Measurements from ENCODE around the gene MYO9A.
"Not testable (repeated sequence)": the region's sequence is repeated elsewhere in the genome, so short reads cannot be mapped to it uniquely, and the experiment has no call there.

MYO9A gene

DNA sequence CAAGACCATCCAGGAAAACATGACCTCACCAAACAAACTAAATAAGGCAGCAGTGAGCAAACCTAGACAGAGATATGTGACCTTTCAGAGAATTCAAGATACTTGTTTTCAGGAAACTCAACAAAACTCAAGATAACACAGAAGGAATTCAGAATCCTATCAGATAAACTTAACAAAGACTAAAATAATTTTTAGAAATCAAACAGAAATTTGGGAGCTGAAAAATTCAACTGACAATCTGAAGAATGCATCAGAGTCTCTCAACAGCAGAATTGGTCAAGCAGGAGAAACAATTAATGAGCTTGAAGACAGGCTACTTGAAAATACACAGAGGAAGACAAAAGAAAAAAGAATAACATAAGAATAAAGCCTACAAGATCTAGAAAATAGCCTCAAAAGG, 55.6 kb downstream of the MYO9A start:
- TF ChIP-seq POLR2A (IDR thresholded peaks at IDR 0.05; ENCODE audit: low read depth, low read length), result no peak
- TF ChIP-seq TAF1 (IDR thresholded peaks at IDR 0.05; ENCODE audit: borderline replicate concordance, low read depth, low read length), result no peak
- no peak for TF ChIP-seq POLR2AphosphoS5 (IDR thresholded peaks at IDR 0.05; ENCODE audit: low read depth, low read length)
- FAIRE-seq, result no peak
- DNase-seq (ENCODE audit: insufficient read length), result no peak

DNA sequence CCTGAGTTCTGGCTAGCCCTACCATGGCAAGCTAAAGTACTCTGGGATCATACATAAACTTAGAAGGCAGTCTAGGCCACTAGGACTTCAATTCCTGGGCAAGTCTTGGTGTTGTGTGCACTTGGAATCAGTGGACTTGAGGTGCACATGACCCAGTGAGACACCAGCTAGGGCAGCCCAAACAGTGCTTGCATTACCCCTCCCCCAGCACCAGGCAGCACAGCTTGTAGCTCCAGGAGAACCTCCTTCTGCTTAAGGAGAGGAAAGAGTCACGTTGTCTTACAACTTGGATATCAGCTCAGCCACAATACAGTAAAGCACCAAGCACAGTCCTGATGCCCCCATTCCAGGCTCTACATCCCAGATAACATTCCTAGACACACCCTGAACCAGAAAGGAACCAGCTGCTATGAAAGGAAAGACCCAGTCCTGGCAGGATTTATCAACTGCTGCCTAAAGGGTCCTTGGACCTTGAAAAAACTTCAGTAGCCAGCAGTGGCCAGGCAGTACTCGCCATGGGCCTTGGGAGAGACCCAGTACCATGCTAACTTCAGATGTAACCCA, 57.2 kb downstream of the MYO9A start:
- DNase-seq (ENCODE audit: insufficient read length), result no peak
- no peak for FAIRE-seq
- no peak for TF ChIP-seq POLR2A (IDR thresholded peaks at IDR 0.05; ENCODE audit: low read depth, low read length)
- TF ChIP-seq TAF1 (IDR thresholded peaks at IDR 0.05; ENCODE audit: borderline replicate concordance, low read depth, low read length), result no peak
- no peak for TF ChIP-seq POLR2AphosphoS5 (IDR thresholded peaks at IDR 0.05; ENCODE audit: low read depth, low read length)

DNA sequence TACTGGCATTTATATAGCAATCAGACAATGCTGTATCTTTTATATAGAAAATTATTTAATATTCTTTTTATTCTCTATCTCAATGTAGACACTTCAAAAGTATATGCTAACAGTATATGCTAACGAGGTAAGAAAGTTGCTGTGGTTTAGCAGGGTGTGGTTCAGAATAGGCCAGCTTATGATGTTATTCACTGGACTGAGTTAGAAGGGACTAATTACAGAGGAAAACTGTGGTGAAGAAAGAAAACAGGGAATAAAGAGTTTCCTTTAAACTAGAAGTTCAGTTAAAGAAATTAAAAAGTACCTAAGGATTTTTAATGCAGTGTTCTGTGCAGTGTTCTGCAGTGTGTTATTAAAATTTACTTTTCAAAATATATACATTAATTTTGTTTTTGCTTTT, 59.4 kb downstream of the MYO9A start:
- no peak for FAIRE-seq
- TF ChIP-seq POLR2A (IDR thresholded peaks at IDR 0.05; ENCODE audit: low read depth, low read length) (no peak), TAF1 (IDR thresholded peaks at IDR 0.05; ENCODE audit: borderline replicate concordance, low read depth, low read length) (no peak), POLR2AphosphoS5 (IDR thresholded peaks at IDR 0.05; ENCODE audit: low read depth, low read length) (no peak)
- no peak for DNase-seq (ENCODE audit: insufficient read length)

DNA sequence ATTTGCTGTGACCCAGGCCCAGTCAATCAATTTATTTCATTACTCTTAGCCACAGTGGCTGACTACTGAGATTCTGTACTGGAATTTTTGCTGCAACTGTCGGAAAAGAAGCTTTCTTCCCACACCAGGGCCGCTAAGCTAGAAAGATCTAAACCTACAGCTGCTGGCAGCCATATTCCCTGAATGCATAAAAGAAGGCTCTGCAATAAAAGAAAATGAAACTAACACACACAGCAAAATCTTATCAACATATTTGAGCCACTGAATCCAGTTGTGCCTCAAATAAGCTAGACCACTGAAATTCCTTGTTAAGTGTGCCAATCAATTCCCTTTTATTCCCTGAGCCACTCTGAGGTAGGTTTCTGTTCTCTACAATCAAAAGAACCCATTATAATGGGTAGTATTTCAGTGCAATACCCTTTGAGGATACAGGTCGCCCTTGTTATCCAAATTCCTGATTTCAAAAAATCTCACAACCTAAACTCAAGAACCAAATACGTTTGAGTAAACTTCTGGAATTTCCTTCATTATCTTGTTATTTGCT, 60.3 kb downstream of the MYO9A start:
- DNase-seq (ENCODE audit: insufficient read length) (no peak), FAIRE-seq (no peak)
- TF ChIP-seq TAF1 (IDR thresholded peaks at IDR 0.05; ENCODE audit: borderline replicate concordance, low read depth, low read length) (no peak), POLR2AphosphoS5 (IDR thresholded peaks at IDR 0.05; ENCODE audit: low read depth, low read length) (no peak), POLR2A (IDR thresholded peaks at IDR 0.05; ENCODE audit: low read depth, low read length) (no peak)

DNA sequence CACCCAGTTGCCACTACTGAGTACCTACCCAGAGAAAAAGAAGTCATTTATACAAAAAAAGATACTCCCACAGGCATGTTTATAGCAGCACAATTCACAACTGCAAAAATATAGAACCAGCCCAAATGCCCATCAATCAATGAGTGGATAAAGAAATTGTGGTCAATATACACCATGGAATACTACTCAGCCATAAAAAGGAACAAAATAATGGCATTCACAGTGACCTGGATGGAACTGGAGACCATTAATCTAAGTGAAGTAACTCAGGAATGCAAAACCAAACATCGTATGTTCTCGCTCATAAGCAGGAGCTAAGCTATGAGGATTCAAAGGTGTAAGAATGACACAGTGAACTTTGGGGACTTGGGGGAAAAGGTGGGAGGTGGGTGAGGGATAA, 61.7 kb downstream of the MYO9A start:
- not testable (repeated sequence) for FAIRE-seq; DNase-seq (ENCODE audit: insufficient read length)

DNA sequence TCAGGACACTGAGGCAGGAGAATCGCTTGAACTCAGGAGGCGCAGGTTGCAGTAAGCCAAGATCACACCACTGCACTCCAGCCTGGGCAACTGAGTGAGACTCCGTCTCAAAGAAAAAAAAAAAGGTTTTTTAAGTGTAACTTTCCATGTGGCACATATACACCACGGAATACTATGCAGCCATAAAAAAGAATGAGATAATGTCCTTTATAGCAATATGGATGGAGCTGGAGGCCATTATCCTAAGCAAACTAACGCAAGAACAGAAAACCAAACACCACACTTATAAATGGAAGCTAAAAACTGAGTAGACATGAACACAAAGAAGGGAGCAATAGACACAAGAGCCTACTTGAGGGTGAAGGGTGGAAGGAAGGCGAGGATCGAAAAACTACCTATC, 64.7 kb downstream of the MYO9A start:
- FAIRE-seq; DNase-seq (ENCODE audit: insufficient read length): not testable (repeated sequence)

DNA sequence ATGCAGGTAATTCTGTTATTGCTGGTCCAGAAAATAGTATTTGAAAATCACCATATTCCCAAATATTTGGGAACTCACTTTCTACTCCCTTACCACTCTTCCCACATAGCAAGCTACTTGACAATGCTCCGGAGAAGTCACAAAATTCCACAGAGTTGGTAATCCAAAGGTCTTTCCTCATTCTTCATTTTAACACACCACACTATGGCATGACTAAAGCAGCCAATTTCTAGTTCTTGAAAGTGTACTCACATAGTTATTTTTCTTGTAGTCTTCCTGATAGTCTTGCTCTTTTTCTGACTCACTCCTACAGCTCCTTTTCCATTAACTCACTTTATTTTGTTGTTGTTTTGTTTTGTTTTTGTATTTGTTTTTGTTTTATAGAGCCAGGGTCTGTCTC, 67.2 kb downstream of the MYO9A start:
- FAIRE-seq (no peak), DNase-seq (ENCODE audit: insufficient read length) (no peak)
- TF ChIP-seq TAF1 (IDR thresholded peaks at IDR 0.05; ENCODE audit: borderline replicate concordance, low read depth, low read length) (no peak), POLR2A (IDR thresholded peaks at IDR 0.05; ENCODE audit: low read depth, low read length) (no peak), POLR2AphosphoS5 (IDR thresholded peaks at IDR 0.05; ENCODE audit: low read depth, low read length) (no peak)

DNA sequence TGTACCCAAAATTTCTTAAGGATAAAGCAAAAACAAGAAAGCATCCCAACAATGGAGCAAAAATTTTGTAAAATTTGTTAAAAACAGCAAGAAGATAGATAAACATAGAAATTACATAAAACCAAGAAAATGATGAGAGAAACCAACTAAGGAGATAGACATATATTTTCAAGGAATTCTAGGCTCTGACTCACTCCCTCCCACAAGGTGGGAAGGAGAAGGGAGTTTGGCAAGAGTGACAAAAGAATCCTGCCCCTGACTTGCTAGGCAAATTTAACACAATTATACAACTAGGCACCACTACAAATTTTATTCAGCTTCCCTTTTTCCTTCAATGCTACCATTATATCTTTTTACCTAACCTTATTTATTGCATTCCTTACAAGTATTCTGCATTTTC, 70.9 kb downstream of the MYO9A start:
- no peak for FAIRE-seq
- DNase-seq (ENCODE audit: insufficient read length), result no peak
- TF ChIP-seq POLR2A (IDR thresholded peaks at IDR 0.05; ENCODE audit: low read depth, low read length) (no peak), POLR2AphosphoS5 (IDR thresholded peaks at IDR 0.05; ENCODE audit: low read depth, low read length) (no peak), TAF1 (IDR thresholded peaks at IDR 0.05; ENCODE audit: borderline replicate concordance, low read depth, low read length) (no peak)

DNA sequence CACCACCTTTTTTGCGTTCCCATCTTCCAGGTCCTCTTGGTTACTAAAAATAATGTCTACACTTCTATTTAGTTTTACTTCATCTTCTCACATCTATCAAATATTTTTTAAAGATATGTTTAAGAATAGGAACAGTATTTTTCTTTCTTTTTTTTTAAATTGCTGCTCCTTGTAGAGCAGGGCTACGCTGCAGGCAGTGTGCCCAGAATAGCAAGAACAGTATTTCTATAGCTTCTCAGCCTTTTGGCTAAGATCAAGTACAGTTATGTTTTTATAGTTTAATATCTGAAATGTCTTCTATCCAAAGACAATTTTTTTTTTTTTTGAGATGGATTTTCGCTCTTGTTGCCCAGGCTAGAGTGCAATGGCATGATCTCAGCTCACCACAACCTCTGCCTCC, 73.0 kb downstream of the MYO9A start:
- FAIRE-seq, result no peak
- no peak for TF ChIP-seq POLR2AphosphoS5 (IDR thresholded peaks at IDR 0.05; ENCODE audit: low read depth, low read length)
- no peak for TF ChIP-seq TAF1 (IDR thresholded peaks at IDR 0.05; ENCODE audit: borderline replicate concordance, low read depth, low read length)
- no peak for TF ChIP-seq POLR2A (IDR thresholded peaks at IDR 0.05; ENCODE audit: low read depth, low read length)
- no peak for DNase-seq (ENCODE audit: insufficient read length)

DNA sequence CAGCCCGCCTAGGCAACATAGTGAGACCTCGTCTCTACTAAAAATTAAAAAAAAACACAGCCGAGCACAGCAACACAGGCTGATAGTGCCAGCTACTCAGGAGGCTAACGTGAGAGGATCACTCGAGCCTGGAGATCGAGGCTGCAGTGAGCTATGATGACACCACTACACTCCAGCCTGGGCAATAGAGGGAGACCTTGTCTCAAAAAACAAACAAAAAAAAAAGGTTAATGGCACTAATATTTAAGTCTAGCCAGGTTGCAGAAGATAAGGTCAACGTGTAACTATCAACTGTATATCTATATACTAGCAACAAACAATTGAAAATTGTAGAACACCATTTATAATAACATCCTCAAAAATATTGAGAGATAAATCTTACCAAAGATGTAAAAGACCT, 75.1 kb downstream of the MYO9A start:
- DNase-seq (ENCODE audit: insufficient read length) (no peak), FAIRE-seq (no peak)
- TF ChIP-seq POLR2AphosphoS5 (IDR thresholded peaks at IDR 0.05; ENCODE audit: low read depth, low read length), result no peak
- no peak for TF ChIP-seq TAF1 (IDR thresholded peaks at IDR 0.05; ENCODE audit: borderline replicate concordance, low read depth, low read length)

DNA sequence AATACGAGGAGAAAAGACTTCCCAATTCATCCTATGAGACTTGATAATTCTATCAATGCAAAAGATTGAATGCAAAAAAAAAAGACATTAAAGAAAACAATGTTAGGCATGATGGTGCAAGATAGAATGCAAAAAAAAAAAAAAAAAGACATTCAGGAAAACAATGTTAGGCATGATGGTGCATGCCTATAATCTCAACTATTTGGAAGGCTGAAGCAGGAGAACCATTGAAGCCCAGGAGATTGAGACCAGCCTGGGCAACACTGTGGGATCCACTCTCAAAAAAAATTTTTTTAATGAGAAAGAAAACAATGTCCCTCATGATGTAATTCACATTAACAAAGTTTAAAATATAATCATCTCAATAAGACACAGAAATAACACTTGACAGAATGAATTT, 75.9 kb downstream of the MYO9A start:
- FAIRE-seq, result no peak
- DNase-seq (ENCODE audit: insufficient read length), result no peak
- TF ChIP-seq TAF1 (IDR thresholded peaks at IDR 0.05; ENCODE audit: borderline replicate concordance, low read depth, low read length) (no peak), POLR2A (IDR thresholded peaks at IDR 0.05; ENCODE audit: low read depth, low read length) (no peak), POLR2AphosphoS5 (IDR thresholded peaks at IDR 0.05; ENCODE audit: low read depth, low read length) (no peak)

DNA sequence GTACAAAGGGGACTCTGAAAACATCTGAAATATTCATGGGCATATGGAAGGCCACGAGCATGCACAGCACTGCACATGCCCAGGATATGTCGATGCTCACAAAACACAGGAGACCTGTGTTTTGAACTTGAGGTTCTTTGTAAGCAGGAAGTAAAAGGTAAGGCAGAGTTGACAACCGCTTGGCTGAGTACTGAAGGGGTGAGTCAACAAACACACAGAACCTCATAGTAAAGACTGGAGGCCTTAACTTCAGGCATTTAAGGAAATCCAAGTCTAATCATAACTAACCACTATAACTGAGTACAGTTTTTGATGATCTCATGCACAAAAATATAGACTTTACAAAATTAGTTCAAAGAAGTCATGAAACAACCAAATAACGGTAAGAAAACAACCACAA, 80.6 kb downstream of the MYO9A start:
- DNase-seq (ENCODE audit: insufficient read length) (no peak), FAIRE-seq (no peak)
- TF ChIP-seq TAF1 (IDR thresholded peaks at IDR 0.05; ENCODE audit: borderline replicate concordance, low read depth, low read length), result no peak
- TF ChIP-seq POLR2AphosphoS5 (IDR thresholded peaks at IDR 0.05; ENCODE audit: low read depth, low read length), result no peak
- no peak for TF ChIP-seq POLR2A (IDR thresholded peaks at IDR 0.05; ENCODE audit: low read depth, low read length)

Data from GM12892 (cell line).